IPS-20b (cell line): ENCODE data around the gene KCNG1.
A peak's percentile ranks its signal among the peaks of the same experiment; 100 is the strongest.

ENCODE experiments used
- H3K27ac ChIP-seq: one replicate; pipeline ENCODE4 v1.5.1; 2013; ENCODE audit warnings: low read length
- H3K27me3 ChIP-seq: 2 replicates; pipeline ENCODE4 v1.6.1; 2013; ENCODE audit warnings: mild to moderate bottlenecking, low read length, inconsistent platforms; ENCODE audit not compliant: insufficient read depth
- H3K36me3 ChIP-seq: 2 replicates; pipeline ENCODE4 v1.6.1; 2013; ENCODE audit warnings: low read depth, mild to moderate bottlenecking, inconsistent platforms, low read length, moderate library complexity; ENCODE audit not compliant: insufficient read depth
- H3K4me1 ChIP-seq: 2 replicates; pipeline ENCODE4 v1.6.1; 2013; ENCODE audit warnings: mild to moderate bottlenecking, control low read depth, inconsistent platforms, low read length, moderate library complexity; ENCODE audit not compliant: insufficient read depth
- H3K4me3 ChIP-seq: 2 replicates; pipeline ENCODE4 v1.5.1; 2013; ENCODE audit warnings: mild to moderate bottlenecking, low read length, inconsistent platforms
- H3K9ac ChIP-seq: 2 replicates; pipeline ENCODE4 v1.6.1; 2013; ENCODE audit warnings: low read depth, mild to moderate bottlenecking, inconsistent platforms, low read length, moderate library complexity
- H3K9me3 ChIP-seq: 2 replicates; pipeline ENCODE4 v1.6.1; 2013; ENCODE audit warnings: mild to moderate bottlenecking, low read depth, low read length, inconsistent platforms; ENCODE audit not compliant: insufficient read depth

KCNG1 gene

DNA sequence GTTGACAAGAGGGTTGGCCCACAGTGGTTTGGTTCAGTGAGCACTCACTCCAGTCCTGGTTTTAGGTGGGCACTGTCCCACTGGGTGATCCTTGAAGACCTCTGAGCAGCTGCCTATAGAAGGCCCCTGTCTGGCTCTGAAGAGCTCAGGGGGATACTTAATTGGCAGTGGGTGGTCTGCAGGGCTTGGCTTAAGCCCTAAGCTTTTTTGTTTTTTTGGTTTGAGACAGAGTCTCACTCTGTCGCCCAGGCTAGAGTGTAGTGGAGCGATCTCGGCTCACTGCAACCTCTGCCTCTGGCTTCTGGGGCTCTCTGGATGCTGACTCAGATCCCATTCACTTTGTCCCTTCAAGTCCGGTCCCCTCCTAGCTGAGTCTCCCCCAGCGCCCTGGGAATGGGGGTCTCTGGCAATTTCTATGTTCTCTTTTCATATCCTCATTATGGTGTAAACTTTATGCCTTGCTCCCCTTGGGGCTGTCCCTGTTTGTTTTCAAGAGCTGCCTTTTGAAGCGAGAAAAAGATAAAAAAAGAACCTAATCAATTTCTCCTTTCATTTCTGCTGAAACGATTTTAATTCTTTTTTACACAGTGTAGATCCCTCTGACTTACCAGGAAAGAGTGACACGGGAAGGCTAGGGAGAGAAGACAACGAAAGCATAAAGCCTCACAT is 12.2 kb upstream of the KCNG1 start:
- H3K27me3 ChIP-seq = peaks cover 14% of the 10 kb centered on the region
- H3K9ac ChIP-seq = no peak overlapping the region
- no peaks in the 10 kb centered on the region for H3K4me1 ChIP-seq
- no peak overlapping the region for H3K4me3 ChIP-seq
- H3K36me3 ChIP-seq = no peaks in the 10 kb centered on the region
- H3K27ac ChIP-seq = no peak overlapping the region
- H3K9me3 ChIP-seq = no peaks in the 10 kb centered on the region

DNA sequence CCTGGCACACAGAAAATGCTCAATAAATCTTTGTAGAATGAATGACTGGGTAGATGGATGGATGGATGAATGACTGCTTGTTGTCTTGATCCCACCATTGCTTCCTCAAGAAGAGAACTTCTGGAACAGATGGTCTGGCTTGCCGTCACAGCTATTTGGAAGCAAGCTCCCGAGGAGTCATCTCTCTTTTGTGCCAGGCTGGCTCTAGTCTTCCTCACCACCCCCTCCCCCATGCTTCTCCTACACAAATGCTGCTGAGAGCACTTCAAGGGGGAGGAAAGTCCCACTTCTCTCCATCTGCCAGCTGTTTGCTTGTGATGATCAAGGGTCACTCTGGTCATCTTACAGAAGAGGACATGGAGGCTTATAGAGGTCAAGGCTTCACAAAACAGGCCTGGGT is 11.6 kb upstream of the KCNG1 start:
- H3K4me1 ChIP-seq = no peaks in the 10 kb centered on the region
- H3K9ac ChIP-seq = no peak overlapping the region
- no peak overlapping the region for H3K27ac ChIP-seq
- H3K9me3 ChIP-seq = no peaks in the 10 kb centered on the region
- H3K36me3 ChIP-seq = no peaks in the 10 kb centered on the region
- peaks cover 21% of the 10 kb centered on the region for H3K27me3 ChIP-seq
- no peak overlapping the region for H3K4me3 ChIP-seq

DNA sequence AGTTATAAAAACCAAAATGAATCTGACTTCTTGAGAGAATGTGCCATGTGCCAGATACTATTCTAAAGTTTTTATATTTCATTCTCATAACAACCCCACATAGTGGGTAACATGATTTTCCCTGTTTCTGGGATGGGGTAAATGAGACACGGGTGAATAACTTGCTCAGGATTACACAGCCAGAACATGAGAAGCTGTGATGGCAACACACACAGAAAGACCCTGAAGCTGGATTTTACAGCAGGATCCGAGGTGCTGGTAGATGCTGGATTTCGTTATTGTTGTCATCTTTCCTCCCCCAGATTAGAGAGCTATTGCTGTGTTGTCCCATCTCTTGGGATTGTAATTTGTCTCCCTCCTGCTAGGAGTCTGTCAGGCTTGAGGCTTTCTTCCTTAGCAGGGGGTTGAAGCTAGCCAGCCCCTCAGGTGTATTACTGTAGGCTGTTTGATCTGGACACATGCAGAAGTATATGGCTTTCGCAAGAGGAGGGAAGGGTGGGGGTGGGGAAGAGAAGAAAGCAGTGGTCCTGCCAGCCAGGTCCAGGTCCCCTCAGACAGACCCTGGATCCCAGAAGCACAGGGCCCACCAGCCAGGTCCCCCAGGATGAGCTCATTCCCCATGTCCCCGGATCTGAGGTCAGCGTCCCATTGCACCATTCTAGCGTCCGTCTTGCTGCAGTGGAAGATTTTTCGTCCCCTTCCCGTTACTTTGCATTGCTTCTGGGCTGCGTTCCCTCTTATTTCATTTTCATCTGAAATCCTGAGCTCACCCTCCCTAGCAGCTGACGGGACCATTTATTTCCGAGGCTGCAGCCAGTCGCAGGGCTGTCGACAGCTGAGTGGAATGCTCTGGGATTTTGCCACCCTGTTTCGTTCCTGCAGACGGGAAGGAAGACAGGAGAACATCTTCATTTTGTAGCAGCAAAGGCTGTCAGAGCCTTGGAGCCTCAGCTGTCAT is 7.3 kb upstream of the KCNG1 start:
- Histone ChIP-seq H3K4me3 (no peak overlapping the region), H3K9me3 (no peaks in the 10 kb centered on the region), H3K27ac (no peak overlapping the region), H3K4me1 (no peaks in the 10 kb centered on the region), H3K36me3 (no peaks in the 10 kb centered on the region), H3K27me3 (peaks cover 47% of the 10 kb centered on the region), H3K9ac (no peak overlapping the region)

DNA sequence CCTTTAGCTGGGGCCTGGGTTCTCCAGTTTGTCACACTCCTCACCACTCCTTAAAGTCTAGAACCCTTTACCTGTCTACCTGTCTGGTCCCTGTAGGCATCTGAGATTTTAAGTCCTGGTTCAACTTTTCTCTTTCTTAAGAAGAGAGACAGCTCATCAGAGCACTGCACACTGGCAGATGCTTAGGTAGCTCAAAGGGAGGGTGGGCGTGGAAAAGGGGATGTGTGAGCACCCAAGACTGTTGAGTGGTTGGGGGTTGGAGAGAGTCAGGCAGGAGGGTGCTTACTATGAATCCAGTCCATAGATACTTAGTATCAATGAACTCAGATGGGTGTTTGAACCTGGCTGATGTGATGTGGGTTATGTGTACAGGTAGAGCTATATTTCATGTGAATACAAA is 6.6 kb upstream of the KCNG1 start:
- peaks cover 54% of the 10 kb centered on the region for H3K27me3 ChIP-seq

DNA sequence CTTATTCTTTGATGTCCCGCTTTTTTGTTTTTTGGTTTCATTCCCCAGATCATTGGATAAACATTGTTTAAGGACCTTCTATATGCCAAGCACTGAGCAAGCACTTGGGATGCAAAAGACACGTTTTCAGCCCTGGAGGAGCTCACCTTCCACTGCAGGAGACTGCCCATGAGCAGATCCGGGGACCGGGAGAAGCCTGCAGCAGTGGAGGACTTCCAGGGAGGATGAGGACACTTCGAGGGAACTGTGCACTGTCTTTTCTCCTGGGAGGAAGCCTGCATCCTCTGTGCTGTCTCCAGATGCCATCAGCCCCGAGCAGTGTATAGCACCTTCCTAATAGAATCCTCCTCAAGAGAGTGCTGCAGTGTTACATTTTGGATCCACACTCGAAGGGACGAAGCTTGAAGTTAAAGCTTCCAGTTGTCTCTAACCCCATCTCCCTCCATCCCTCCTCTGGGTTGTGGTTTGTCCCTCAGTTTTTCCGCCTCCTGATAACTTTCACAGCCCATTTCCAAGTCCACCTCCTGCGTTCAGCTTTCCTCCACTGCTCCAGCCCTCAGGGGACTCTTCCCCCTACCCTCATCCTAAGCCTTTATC is 5.8 kb upstream of the KCNG1 start:
- Histone ChIP-seq H3K36me3 (no peaks in the 10 kb centered on the region), H3K4me3 (no peak overlapping the region), H3K9ac (no peak overlapping the region), H3K27ac (no peak overlapping the region), H3K9me3 (no peaks in the 10 kb centered on the region), H3K27me3 (peaks cover 63% of the 10 kb centered on the region), H3K4me1 (no peaks in the 10 kb centered on the region)

More for the DNA sequence above, 6.6 kb upstream of the KCNG1 start:
- no peak overlapping the region for H3K9ac ChIP-seq
- no peaks in the 10 kb centered on the region for H3K4me1 ChIP-seq
- H3K9me3 ChIP-seq = no peaks in the 10 kb centered on the region
- no peak overlapping the region for H3K27ac ChIP-seq
- no peak overlapping the region for H3K4me3 ChIP-seq
- no peaks in the 10 kb centered on the region for H3K36me3 ChIP-seq

DNA sequence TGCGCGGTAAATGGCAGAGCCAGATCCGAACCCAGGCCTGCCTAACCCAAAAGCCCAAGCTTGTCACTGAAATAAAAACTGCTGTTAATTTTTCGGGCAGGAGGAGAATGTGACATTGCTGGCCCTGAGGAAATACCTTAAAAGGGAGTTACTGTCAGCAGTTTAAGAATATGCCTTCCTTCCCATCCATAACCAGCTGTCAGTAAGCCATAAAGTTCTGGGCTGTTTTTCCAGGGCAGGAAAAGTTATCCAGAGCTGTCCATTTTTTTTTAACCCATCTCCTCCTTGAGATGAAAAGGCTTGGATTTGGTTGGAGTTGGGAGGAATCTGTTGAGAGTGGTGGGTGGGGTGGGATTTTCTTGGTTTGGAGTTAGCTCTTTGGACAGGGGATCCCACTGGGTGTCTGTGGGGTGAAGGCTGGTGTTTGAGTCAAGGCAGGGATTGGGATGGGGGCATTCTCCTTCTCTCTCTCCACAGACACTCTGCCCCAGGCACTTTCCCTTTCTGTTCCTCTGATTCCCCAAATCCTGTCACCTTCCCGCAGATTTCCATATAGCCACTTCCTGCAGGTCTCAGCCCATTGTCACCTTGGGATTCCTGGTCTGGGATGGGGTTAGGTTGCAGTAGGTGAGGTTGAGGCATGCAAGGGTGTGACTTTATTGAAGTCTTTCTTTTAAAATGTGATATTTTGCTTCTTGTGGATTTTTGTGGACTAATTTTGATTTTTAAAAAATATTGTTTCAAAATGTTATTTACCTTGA is 4.3 kb upstream of the KCNG1 start:
- H3K9ac ChIP-seq = no peak overlapping the region

DNA sequence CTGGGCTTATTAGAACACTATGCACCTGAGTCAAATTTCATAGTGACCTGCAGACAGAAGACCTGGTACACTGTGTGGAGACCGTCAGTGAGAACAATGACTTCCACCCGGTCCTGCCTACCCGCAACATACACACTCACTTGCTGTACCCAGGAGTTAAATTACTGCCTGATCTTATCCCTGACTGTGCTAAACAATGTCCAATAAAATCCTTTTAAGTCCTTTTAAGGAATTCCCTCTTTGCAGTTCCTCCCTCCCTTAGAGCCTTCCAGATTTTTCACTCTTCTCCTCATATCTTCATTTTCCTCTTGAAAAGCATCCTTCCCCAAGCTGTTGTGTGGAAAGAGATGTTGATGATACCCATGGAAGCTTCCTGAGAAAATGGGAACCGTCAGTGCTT is 3.4 kb upstream of the KCNG1 start:
- Histone ChIP-seq H3K9ac (no peak overlapping the region), H3K9me3 (no peaks in the 10 kb centered on the region), H3K4me1 (peaks cover 6% of the 10 kb centered on the region; the same call in 1 of the 2 replicates), H3K36me3 (no peaks in the 10 kb centered on the region), H3K27me3 (peaks cover 82% of the 10 kb centered on the region), H3K27ac (no peak overlapping the region), H3K4me3 (no peak overlapping the region)

More for the DNA sequence above, 4.3 kb upstream of the KCNG1 start:
- Histone ChIP-seq H3K36me3 (no peaks in the 10 kb centered on the region), H3K4me3 (no peak overlapping the region), H3K27me3 (peaks cover 75% of the 10 kb centered on the region), H3K9me3 (no peaks in the 10 kb centered on the region), H3K4me1 (no peaks in the 10 kb centered on the region), H3K27ac (no peak overlapping the region)

DNA sequence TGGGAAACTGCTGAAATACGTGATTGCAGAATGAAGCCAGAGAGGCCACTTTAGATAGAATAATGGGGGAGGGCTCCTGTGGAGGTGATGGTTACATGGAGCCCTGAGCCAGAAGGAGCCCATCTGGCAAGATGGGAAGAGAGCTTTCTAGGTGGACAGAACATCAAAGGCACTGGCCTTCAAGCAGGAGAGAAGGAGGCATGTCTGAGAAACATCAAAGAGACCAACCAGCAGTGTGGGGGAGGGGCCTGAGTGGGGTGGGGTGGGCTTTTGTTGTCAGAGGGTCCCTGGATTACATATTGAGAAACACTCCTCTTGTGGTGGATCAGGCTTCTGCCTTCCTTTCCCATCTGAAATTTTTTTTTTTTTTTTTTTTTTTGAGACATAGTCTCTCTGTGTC is 1.9 kb upstream of the KCNG1 start:
- Histone ChIP-seq H3K9ac (no peak overlapping the region), H3K4me3 (no peak overlapping the region), H3K27me3 (peaks cover 75% of the 10 kb centered on the region), H3K27ac (no peak overlapping the region), H3K36me3 (no peaks in the 10 kb centered on the region), H3K4me1 (peaks cover 21% of the 10 kb centered on the region), H3K9me3 (no peaks in the 10 kb centered on the region)

DNA sequence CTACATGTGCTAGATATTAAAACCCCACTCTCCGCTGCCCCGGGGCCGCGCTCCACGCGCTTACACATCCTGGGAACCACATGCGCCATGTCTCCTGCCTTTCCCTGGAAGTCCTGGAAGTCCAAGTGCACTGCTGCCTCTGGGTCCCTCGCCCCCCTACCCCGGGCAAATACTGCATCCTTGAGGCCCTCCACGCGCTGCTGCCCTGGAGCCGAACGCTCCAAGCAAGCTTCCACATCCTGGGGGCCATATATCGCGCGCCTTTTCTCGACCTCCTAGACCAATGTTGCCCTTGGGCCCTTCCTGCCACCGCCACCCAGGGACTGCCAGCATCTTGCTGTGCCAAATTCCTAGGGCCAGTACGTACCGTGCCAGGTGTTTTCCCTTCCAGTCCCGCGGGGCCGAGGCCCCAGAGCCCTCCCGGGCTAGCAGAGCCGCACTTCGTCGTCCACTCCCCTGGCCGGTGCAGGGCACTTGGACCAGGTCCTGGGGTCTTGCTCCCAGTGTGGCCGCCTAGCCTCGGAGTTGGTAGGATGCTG is 779 bp upstream of the KCNG1 start:
- Histone ChIP-seq H3K27me3 (peaks cover 64% of the 10 kb centered on the region), H3K4me3 (peak overlapping the region; percentile 64; the same call in 1 of the 2 replicates), H3K36me3 (no peaks in the 10 kb centered on the region), H3K4me1 (peaks cover 22% of the 10 kb centered on the region), H3K27ac (no peak overlapping the region), H3K9ac (no peak overlapping the region), H3K9me3 (no peaks in the 10 kb centered on the region)

DNA sequence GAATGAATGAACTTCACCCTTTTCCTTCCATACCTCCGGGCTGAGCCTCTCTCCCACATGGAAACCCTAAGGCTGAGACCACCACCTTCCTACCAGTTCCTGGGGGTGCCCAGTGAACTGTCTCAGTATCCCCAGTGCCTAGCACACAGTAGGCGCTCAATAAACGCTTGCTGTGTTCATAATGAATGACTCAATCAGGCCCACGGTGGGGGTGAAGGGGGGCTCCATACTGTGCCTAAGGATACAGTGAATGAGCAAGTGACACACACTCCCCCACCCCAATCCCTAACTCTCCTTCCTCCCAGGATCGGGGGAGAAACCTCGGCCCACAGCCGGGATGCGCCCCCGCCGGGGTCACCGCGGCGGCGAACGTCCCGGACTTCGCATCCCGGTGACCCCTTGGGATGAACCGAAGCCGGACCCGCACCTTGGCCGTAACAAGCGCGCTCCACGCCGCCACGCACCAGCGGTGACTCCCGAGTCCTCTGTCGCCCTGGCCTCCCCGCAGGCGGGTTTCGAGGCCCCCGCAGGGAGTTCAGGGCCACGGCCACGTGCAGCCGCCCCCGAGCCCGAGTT is 592 bp downstream of the KCNG1 start:
- H3K9ac ChIP-seq = peak overlapping the region; percentile 66; the same call in 1 of the 2 replicates
- peaks cover 22% of the 10 kb centered on the region for H3K4me1 ChIP-seq
- no peak overlapping the region for H3K27ac ChIP-seq
- H3K4me3 ChIP-seq = peak overlapping the region; percentile 64
- no peaks in the 10 kb centered on the region for H3K36me3 ChIP-seq
- H3K9me3 ChIP-seq = no peaks in the 10 kb centered on the region
- H3K27me3 ChIP-seq = peaks cover 57% of the 10 kb centered on the region
